K562 (cell line): ENCODE data around the gene PIH1D1. TPM values are rescaled to one million over a fixed set of nuclear protein-coding genes. Genes with fewer than 3 reads are reported as not detected.

ENCODE experiments used
- ESRRB ChIP-seq: fragments of 250-450 bp; sonication (Bioruptor Pico); IDR thresholded peaks from 2 replicates; pipeline ENCODE4 v1.5.0; 2020; ENCODE audit warnings: mild to moderate bottlenecking, moderate library complexity, borderline replicate concordance
- KAT8 ChIP-seq: fragments of 450-650 bp; IDR thresholded peaks from 2 replicates; pipeline ENCODE4 v1.6.1; 2016; ENCODE audit warnings: low read depth, mild to moderate bottlenecking
- KDM2B ChIP-seq: fragments of 250-450 bp; sonication (Bioruptor Pico); IDR thresholded peaks from 2 replicates; pipeline ENCODE4 v1.8.0; 2021; ENCODE audit warnings: mild to moderate bottlenecking, moderate library complexity
- MBD2 ChIP-seq: sonication (generic); IDR thresholded peaks from 2 replicates; pipeline ENCODE4 v1.6.1; 2016; ENCODE audit warnings: low read depth, borderline replicate concordance
- MCM7 ChIP-seq, 2 experiments: fragments of 450-650 bp; IDR thresholded peaks; 2 replicates each; pipeline ENCODE4 v1.6.1; 2016 to 2018
- NCOA6 ChIP-seq: fragments of 450-650 bp; IDR thresholded peaks from 2 replicates; pipeline ENCODE4 v1.6.1; 2017; ENCODE audit warnings: mild to moderate bottlenecking
- NFIX ChIP-seq: fragments of 250-450 bp; sonication (Bioruptor Pico); IDR thresholded peaks from 2 replicates; pipeline ENCODE4 v1.4.0; 2020; ENCODE audit warnings: low read depth, mild to moderate bottlenecking, moderate library complexity
- POLR2G ChIP-seq: fragments of 200-400 bp; formaldehyde crosslinking; IDR thresholded peaks from 2 replicates; pipeline ENCODE4 v1.6.1; 2017; ENCODE audit warnings: low read depth, mild to moderate bottlenecking, antibody characterized with exemption, low read length, moderate library complexity
- RFX1 ChIP-seq: fragments of 450-650 bp; IDR thresholded peaks from 2 replicates; pipeline ENCODE4 v1.6.1; 2016; ENCODE audit warnings: mild to moderate bottlenecking, moderate library complexity
- SP1 ChIP-seq: sonication (generic); formaldehyde crosslinking; IDR thresholded peaks from 2 replicates; pipeline ENCODE4 v1.8.1; 2022; ENCODE audit warnings: mild to moderate bottlenecking, missing genetic modification reagents
- SRSF7 ChIP-seq: fragments of 200-400 bp; formaldehyde crosslinking; optimal IDR thresholded peaks from 2 replicates; pipeline ENCODE3; 2017; ENCODE audit warnings: mild to moderate bottlenecking, low read depth, low read length
- TFAP4 ChIP-seq: sonication (generic); formaldehyde crosslinking; IDR thresholded peaks from 2 replicates; pipeline ENCODE4 v1.8.0; 2022; ENCODE audit warnings: missing genetic modification reagents, mild to moderate bottlenecking, moderate library complexity, borderline replicate concordance
- TSC22D4 ChIP-seq: fragments of 450-650 bp; IDR thresholded peaks from 2 replicates; pipeline ENCODE4 v1.6.1; 2016; ENCODE audit warnings: missing genetic modification characterization, missing biosample characterization, control low read depth
- ZNF134 ChIP-seq: fragments of 250-450 bp; sonication (Bioruptor Pico); conservative IDR thresholded peaks from 2 replicates; pipeline ENCODE4 v1.4.0; 2020
- ZNF274 ChIP-seq: IDR thresholded peaks from 2 replicates; pipeline ENCODE4 v1.6.1; 2011; ENCODE audit warnings: low read depth, mild to moderate bottlenecking, low read length, moderate library complexity, borderline replicate concordance
- ZNF354B ChIP-seq: fragments of 250-450 bp; sonication (Bioruptor Pico); IDR thresholded peaks from 2 replicates; pipeline ENCODE4 v1.4.0; 2020
- ZNF518B ChIP-seq: fragments of 250-450 bp; sonication (Bioruptor Pico); IDR thresholded peaks from 2 replicates; pipeline ENCODE4 v1.5.0; 2021; ENCODE audit warnings: mild to moderate bottlenecking, moderate library complexity
- ZNF583 ChIP-seq: fragments of 250-450 bp; sonication (Bioruptor Pico); IDR thresholded peaks from 2 replicates; pipeline ENCODE4 v1.4.0; 2020
- polyA plus RNA-seq, 8 experiments: library from polyadenylated mRNA; depleted of rRNA in 4 of 8; stranded (reverse) in 5 of 8; unstranded in 3 of 8; fragments of >200 nt; fragmentation: Nextera tagmentation in 2 of 8; fragmentation: Illumina TruSeq in 1 of 8; extraction: Ambion mirVana in 2 of 8; extraction: Trizol in 1 of 8; gene quantifications; 2 replicates each; pipeline versions ENCODE4 v1.2.1 to v1.2.3, GENCODE V29; 2011 to 2014; ENCODE audit warnings: inconsistent platforms in 1 of 8, missing spikeins in 1 of 8
- total RNA-seq, 7 experiments: library from RNA; depleted of rRNA in 6 of 7; stranded (reverse); fragments of >200 nt in 6 of 7; fragmentation: Illumina TruSeq in 2 of 7; extraction: Trizol in 2 of 7; gene quantifications; 2 replicates each; pipeline versions ENCODE4 v1.2.1 to v1.2.3, GENCODE V29; 2011 to 2021; ENCODE audit warnings: low replicate concordance in 1 of 7
- TF ChIP-seq, protein P1 (sequence below): fragments of 450-650 bp; IDR thresholded peaks from 2 replicates; pipeline ENCODE4 v1.6.1; 2016; ENCODE audit warnings: missing biosample characterization, missing genetic modification characterization
- TF ChIP-seq, protein P2 (sequence below): fragments of 450-650 bp; formaldehyde crosslinking; IDR thresholded peaks from 2 replicates; pipeline ENCODE4 v1.4.0; 2020; ENCODE audit warnings: mild to moderate bottlenecking, mixed read lengths
- TF ChIP-seq, protein P3 (sequence below): fragments of 250-450 bp; sonication (Bioruptor Pico); IDR thresholded peaks from 2 replicates; pipeline ENCODE4 v1.4.0; 2020; ENCODE audit warnings: borderline replicate concordance

Gene PIH1D1
- total and polyA plus RNA-seq, 9 of the 15 experiments (the other 6 are each of a cell fraction or from before 2014, with no cell fraction given), result 26.5 to 224 (median 137) TPM

DNA sequence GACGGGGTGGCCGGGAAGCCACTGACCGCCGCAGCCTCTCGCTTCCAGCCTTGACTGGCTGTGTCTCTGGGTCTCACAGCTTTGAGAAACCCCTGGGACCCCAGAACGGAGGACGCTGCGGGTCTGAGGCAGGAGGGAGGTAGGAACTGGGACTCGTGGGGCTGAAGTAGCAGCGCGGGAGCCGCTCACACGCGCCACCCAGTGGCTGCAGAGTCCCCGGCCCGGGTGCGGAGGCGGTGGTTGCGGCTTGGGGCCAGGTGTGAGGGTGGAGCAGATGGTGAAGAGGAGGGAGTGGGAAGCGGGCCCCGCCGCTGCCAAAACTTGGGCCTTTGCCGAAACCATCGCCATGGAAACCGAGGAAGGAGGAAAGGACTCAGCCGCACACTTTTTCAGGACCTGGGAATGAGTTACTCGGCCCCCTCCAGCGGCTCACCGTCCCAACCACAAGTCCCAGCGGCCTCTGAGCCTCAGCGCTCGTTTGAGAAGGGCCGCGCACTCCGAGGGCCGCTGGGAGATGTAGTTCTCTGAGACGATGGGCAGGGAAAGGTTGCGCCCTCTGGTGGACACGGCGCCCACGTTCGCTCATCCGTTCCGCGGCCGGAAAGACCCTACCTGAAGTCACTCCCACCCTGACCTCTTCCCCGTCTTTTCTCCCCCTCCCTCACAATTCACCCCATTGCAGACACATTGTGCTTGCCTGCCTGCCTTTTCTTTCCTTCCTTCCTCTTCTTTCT, 8.1 kb downstream of the PIH1D1 start (continued):
- TF ChIP-seq, protein P1, sequence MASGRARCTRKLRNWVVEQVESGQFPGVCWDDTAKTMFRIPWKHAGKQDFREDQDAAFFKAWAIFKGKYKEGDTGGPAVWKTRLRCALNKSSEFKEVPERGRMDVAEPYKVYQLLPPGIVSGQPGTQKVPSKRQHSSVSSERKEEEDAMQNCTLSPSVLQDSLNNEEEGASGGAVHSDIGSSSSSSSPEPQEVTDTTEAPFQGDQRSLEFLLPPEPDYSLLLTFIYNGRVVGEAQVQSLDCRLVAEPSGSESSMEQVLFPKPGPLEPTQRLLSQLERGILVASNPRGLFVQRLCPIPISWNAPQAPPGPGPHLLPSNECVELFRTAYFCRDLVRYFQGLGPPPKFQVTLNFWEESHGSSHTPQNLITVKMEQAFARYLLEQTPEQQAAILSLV (tag), result no peak
- TF ChIP-seq NCOA6 (peak; percentile 76; the same call in 1 of the 2 replicates), ZNF583 (no peak), TFAP4 (peak; percentile 93), KAT8 (no peak), MCM7 (IDR thresholded peaks at IDR 0.05) (no peak), ZNF134 (0 out of 2 replicates have a peak, but pooled peaks have one; percentile 10), ESRRB (CRISPR knock-in tag) (no peak), ZNF274 (no peak), MBD2 (peak; percentile 75), ZNF518B (no peak), TSC22D4 (tag) (no peak), POLR2G (peak; percentile 79), RFX1 (peak; percentile 70; the same call in 1 of the 2 replicates), ZNF354B (CRISPR knock-in tag) (no peak), SP1 (peak; percentile 84), SRSF7 (no peak), NFIX (CRISPR knock-in tag) (no peak), KDM2B (CRISPR knock-in tag) (peak; percentile 8; the same call in 1 of the 2 replicates)
- TF ChIP-seq, protein P2, sequence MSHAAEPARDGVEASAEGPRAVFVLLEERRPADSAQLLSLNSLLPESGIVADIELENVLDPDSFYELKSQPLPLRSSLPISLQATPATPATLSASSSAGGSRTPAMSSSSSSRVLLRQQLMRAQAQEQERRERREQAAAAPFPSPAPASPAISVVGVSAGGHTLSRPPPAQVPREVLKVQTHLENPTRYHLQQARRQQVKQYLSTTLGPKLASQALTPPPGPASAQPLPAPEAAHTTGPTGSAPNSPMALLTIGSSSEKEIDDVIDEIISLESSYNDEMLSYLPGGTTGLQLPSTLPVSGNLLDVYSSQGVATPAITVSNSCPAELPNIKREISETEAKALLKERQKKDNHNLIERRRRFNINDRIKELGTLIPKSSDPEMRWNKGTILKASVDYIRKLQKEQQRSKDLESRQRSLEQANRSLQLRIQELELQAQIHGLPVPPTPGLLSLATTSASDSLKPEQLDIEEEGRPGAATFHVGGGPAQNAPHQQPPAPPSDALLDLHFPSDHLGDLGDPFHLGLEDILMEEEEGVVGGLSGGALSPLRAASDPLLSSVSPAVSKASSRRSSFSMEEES, result no peak
- TF ChIP-seq, protein P3, sequence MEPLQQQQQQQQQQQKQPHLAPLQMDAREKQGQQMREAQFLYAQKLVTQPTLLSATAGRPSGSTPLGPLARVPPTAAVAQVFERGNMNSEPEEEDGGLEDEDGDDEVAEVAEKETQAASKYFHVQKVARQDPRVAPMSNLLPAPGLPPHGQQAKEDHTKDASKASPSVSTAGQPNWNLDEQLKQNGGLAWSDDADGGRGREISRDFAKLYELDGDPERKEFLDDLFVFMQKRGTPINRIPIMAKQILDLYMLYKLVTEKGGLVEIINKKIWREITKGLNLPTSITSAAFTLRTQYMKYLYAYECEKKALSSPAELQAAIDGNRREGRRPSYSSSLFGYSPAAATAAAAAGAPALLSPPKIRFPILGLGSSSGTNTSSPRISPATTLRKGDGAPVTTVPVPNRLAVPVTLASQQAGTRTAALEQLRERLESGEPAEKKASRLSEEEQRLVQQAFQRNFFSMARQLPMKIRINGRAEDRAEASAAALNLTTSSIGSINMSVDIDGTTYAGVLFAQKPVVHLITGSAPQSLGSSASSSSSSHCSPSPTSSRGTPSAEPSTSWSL (CRISPR knock-in tag), result no peak
